Measurements from ENCODE around the gene ECE1.

The ECE1 gene

DNA sequence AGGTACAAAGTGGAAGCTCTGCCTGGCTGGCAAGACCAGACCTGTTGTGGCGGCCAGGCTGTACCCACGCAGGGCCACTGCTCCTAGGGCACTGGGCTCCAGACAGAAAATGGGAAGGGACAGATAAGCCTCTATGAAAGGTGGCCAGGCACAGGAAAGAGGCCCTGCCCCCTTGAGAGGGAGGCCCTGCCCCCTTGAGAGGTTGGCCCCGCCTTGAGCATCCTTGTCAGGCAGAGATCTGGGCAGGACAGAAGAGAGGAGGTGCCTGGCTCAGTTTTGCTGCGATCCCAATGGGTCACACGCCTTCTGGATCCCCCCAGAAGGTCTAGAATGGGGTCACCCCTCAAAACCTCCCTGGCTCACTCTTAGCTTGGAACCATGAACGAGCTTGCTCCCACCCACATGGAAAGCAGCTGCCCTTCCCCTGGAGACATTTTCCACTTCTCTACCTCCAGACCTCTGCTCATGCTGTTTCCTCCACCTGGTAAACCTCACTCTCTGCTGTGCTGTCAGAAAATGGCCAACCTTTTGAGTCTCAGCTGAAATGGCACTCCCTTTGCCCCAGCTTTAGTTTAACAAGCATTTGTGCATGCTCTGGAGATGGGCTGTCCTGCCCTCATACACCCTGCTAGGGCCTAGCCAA is 17.5 kb upstream of the ECE1 start:
- DNase-seq = no peak

DNA sequence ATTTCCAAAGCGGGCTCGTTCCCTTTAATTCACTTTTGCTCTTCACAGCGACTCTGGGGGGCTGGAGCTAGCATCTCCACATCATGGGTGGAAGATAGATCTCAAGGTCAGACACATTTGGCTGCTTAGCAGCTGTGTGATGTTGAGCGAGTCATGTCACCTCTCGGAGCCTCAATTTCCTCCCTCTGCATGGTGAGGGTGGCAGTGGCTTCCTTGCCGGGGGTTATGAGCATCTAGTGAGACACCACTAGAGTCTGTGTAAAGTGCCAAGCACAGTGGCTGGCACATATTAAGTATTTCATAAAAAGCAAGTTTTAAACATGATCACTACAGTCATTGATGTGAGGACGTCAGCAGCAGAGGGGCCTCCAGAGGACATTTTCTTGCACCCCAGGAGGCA is 16.9 kb upstream of the ECE1 start:
- no peak for DNase-seq

DNA sequence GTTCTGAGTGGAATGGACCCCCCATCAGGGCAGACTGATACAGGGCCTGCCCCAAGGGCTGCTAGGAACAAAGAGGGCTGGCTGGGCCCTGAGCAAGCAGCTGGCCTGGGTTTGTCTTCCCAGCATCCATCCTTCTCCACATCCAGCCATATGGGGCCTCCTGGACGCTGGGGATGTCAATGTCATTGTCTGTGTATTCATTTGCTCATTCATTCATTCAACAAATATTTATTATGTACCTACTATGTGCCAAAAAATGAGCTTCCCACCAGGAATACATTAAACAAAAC is 15.6 kb upstream of the ECE1 start:
- no peak for DNase-seq

DNA sequence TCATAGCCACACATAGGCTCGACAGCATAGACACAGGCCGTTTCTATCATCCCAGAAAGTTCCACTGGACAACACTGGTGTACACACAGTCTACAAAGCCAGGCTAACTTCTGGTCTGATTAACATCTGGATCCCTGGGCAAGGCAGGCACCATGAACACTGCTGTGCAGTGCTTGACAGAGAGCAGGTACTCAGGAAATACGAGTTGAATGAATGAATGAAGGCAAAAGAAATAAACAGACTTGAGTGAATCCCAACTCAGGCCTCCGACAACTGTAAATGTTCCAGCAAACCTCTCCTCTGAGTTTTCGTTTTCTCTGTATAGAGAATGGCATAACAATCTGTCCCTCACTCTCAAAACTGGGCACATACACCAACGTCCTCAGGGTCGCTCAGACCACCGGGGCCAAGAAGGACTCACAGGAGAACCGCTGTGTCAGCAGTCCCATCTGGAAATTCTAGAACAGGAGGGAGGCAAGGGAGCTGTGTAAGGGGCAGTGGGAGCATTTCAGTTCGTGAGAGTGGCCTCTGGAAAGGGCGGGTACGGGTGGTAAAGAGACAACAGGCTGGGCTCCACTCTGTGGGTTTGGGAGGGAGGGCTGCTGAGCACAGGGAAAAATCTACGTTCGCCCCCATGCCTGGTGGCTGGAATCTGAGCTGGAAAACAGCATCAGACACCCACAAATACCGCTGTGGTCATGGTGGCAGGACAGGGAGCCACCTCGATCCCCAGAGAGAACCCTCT is 15.1 kb upstream of the ECE1 start:
- no peak for DNase-seq

DNA sequence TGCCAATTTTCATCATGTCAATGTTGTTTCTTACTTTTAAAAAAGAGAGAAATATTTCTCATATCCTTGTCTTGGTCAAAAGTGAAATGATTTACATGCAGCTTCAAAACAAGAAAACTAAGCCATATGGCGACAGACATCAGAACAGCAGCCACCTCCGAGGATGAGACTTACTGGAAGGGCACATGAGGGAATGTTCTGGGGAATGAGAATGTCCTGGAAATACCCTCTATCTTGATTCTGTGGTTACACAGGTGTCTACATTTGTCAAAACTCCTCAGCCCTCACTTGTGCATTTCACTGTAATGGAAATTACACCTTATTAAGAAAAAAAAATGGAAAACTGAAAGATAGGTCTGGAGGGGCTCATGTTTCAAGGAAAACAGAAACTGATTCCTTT is 14.2 kb upstream of the ECE1 start:
- DNase-seq = no peak

DNA sequence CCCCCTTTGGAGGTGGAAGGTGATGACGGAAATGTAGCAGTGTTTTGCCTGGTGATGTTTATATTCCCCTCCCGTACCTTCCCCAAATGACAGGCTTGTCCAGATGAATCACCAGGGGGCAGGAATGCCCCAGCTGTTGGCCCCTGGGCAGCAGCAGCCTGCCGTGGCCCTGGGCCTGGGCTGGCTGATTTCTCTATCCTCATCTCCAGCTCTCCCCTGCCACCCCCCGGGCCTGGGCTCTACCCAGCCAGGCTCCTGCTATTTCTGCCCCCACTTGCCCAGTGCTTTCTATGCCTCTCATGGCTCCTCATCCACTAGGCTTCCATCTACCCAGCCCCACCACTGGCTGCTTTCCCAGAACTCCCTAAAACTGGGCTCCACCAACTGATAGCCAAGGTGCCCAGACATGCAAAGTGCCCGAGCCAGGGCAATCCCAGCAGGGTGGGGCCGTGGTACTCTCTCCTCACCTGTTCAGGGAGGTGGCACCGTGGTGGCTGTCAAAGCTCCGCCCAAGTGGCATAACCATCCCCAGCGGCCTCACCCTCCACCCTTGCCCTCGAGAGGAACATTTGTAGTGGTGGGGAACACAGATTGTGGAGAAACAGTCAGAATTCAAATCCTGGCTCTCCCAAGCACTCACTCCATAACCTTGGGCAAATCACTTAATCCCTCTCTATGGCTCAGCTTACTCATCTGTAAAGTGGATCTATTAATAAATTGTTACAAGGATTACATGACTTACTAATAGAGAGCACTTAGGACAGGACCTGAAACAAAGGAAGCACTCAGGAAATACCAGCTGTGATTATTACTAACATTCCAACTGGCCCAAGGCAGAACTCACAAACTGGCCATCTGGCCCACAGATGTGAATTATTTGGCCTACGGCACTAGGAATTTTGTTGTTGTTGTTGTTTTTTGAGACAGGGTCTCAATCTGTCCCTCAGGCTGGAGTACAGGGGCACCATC is 12.8 kb upstream of the ECE1 start:
- no peak for DNase-seq

DNA sequence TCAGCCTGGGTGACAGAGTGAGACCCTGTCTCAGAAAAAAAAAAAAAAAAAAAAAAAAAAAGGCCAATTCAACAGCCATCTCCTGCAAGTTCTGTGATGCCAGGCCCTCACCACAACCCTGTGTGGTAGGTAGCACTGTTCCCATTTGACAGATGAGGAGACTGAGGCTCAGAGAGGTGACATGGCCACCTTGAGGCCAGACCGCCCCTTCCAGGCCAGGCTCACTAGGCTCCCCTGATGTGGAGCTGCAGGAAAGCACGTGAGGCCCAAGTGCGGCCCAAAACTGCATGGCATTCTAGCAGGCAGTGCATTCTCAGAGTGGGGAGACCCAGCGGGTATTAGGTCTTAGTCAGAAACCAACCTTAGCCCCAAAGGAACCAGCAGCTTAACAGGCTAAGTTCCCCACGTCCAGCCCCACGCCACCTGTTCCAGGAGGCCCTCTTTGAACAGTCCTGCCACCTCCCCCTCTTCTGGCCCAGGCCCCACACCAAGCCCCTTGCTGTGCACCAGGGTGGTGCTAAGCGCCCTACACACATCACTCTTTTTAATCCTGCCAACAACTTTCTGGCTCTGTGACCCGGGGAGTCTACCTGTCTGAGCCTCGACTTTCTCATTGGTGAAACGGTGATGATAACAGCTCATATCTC is 11.7 kb upstream of the ECE1 start:
- no peak for DNase-seq

DNA sequence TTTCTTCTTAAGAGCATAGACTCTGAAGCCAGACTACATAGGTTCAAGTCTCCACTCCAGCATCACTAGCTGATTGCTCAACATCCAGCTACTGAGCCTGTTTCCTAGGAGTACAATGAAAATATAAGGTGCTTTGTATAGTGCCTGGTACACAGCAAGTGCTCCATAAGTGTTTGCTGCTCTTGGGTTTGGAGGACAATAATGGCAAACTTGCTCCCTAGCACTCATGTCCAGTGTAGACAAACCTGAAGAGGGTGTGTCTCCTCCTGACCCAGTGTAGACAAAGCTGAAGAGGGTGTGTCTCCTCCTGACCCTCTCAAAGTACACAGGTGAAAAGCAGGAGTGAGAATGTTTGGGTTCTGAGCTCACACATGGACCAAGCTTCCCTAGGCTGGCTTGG is 10.5 kb upstream of the ECE1 start:
- DNase-seq = no peak

DNA sequence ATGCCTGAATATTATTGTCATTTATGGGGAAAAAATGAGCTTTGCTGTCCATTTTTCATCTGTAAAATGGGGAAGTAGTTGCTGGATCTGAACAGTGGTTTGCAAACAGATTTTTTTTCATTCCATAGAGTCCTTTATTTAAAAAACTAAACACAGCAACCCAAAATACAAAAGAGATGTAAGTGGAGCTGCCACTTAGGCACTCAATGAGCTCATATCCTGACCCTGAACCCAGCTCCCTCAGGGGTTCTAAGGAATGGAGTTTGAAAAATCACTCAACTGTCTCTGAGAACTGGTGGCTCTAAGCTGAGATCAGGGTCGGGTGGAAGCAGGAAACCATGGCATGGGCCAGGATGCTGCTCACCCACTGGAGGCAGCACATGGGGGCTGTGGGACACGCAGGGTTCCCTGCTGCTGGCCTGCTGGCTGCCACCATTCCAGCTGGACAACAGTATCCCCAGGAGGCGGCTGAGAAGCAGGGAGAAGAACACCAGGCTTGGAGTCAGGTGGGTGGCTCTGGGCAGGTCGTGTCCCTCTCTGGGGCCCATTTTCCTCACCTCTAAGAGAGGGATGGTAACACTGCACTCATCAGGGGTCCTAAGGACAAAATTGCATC is 9.6 kb upstream of the ECE1 start:
- no peak for DNase-seq

DNA sequence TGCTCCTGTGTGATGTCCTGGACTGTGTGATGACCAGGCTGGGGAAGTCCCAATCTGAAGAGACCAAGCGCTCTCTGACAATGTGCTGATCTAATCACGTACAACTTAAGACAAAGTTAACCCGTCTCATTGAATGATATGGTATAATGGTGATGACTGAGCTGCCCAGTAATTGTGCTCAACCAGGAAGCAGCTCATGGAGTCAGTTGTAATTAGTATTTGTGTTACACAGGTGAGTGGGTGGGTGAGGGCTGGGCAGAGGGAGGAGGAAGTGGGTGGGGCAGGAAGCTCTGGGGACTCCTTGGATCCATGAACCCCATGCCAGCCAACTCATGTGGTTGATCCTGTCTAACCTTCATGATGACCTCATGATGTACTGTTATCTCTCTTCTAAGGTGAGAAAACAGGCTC is 8.7 kb upstream of the ECE1 start:
- no peak for DNase-seq

DNA sequence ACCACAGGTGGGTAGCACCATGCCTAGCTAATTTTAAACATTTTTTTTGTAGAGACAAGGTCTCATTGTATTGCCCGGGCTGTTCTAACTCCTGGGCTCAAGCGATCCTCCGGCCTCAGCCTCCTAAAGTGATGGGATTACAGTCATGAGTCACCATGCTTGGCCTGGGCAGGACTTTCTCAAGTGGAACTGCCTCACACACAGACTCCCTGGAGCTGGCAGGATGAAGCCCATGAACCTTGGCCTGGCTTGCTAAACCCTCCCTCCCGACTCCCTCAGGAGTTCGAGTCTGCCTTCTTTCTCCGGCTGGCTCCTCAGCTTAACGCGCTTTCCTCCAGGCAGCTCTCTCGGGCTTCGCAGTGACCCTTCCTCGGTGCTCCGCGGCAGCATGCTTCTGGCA is 7.7 kb upstream of the ECE1 start:
- no peak for DNase-seq

DNA sequence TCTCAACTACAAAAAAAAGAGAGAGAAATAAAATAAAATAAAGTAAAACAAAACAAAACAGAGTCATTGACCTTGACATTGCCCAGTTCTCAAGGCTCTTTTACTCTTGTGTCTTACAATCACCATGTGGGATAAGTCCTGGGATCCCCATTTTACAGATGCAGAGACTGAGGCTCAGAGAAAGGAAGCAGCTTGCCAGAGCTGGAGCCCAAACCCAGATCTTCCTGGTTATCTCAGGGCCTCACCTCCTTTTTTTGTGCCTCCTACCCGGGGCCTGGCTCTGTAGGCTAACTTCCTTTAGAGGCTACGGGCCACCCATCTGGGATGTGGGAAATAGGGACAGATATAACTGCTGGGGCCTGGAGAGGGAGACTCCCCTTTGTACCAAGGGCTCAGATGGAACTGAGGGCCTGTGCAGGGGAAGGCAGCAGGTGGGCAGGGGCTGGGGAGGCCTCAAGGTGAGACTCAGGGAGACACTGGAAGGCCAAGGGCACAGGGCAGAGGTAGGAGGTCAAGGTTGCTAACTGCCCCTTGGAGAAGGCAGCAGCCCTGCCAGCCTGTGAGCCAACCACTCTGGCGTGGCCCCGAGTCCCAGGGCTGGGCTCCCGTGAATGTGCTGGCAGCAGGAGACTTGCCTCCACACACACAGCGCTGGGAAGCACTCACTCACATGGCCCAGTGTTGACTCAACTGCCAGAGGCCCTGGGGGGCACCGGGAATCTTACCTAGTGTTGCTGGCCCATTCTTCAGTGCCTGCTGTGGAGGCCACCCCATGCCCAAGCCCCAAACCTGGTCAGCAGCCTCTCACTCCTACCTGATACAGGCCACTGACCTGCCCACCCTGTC is 6.5 kb upstream of the ECE1 start:
- no peak for DNase-seq

DNA sequence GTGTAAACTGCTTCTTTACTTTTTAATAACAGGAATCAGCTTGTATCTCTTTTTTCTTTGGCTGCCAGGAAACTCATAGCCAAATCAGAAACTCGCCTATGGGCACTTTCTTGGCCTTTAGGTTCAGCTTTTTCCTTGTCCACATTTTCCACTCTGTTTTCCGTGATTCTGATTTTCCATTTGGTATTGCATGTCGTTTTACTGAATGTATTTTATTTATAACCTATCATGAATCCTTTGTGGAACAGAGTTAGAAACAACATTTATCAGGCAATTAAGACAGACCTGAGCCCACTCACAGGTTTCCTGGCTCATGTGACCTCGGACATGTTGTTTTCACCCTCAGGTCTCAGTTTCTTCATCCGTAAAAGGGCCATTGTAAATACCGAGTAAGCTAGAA is 5.3 kb upstream of the ECE1 start:
- DNase-seq = no peak

DNA sequence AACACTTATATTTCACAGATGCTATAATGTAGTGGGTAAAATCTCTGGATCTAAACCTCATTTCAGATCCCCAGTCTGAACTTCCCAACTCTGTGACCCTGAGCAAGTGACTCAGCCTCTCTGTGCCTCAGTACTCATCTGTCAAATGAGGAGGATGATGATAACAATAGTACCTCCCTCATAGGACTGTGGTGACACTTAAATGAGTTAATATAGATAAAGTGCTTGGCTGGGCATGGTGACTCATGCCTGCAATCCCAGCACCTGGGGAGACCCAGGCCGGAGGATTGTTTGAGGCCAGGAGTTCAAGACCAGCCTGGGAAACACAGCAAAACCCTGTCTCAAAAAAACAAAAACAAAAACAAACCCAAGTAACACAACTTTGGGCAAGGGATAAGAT is 4.7 kb upstream of the ECE1 start:
- no peak for DNase-seq

DNA sequence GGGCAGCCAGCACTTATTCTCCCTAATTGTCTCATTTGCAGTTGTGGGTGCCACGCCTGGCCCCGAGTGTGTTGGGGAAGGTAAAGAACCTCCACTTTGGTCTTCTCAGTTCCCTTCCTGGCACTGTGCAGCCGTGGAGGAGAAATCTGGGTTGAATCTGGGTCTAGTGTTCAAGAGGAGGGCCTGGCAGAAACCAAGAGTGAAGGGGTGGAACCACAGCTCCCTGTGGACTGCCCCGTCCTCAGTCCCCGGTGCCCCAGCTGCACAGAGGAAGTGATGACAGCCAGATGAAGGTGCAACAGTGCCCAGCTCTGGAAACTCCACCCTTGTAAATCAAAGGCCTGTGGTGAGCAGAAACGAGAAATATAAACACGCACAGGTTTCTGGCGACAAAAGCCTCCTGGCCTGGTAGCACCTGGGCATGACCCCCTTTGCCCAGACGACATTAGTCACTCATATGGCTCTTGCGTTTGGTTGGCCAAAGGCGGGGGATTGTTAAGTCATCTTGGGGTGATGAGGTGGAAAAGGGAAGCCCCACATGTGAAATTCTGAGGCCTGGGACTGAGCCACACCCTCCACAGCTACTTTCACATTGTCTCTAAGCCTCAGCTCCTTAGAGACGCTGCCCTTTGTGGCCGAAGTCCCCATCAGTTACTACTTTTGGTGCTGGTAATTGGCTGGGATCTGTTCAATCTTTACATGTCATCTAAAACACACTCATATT is 4.2 kb upstream of the ECE1 start:
- no peak for DNase-seq

DNA sequence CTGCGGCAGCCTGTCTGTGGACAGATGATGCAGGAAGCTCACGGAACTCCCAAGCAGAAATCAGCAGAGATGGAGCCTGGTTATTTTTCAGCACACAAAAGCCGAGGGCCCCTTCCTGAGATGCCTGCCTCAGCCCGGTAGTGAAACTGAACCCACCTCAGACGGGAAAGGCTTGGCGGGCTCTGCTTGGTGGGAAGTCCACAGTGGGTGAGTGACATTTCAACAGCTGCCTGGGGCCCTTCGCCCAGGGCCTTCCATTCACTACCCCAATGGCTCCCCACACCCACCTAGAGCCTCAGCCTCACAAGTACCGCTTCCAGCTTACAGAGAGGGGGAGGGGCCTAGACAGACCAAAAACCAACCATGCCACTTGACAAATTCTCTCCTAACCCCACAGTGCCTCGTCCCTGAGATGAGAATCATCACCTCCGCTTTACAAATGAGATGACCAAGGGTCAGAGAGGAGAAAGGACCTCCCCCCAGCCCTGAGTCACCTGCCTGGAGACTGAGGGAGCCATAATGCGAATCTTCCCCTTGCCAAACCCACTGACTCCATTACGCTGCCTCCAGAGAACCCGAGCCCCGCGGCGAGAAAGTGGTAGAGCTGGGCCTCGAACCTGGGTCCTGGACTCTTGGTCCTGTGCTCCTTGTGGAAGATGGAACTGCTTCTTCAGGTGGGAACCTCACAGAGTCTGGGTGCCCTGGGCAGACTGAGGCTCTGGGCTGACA is 3.4 kb upstream of the ECE1 start:
- DNase-seq = no peak

DNA sequence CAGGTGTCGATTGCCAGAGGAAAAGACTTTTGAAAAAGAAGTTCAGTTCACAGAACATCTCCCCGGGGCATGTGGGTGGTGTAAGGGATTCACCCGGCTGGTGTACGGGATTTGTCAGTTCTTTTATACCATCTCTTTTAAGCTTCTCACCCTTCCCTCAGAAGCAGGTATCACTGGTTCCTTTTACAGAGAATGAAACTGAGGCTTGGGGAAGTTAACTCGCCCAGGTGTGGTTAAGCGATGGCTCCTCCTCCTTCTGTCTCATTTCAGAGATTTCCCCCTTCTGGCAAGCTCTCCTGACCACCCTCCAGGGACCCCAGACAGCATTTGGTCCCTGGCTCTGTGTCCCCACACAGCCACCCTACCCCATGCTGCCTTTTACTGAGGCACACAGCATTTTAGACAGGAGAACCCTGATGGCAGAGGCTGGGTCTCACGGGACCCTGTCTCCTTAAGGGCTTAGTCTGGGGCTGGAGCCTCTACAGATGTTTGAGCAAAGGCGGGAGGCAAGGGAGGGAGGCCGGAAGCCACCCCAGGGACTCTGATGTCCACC is 2.8 kb upstream of the ECE1 start:
- DNase-seq = no peak

DNA sequence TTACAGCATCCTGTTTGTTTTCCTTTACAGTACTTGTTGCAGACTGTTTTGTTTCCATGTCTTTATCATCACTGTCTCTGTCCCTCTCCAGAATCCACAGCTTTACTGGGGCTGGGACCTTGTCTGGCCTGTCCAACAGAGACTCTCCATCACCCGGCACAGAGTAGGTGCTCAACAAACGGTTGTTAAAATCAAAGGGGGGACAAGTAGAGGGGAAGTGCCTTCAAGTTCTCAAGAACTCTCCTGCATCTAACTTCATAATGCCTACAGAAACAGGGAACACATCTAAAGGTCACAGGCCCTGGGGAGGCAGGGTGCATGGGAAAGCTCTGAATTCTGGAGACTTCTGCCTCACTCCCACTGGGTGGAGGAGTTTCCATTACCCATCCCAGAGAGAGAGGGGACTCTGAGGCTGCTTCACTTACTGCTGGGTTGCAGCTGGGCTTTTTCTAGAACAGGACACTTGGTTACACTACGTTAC is 2.3 kb upstream of the ECE1 start:
- no peak for DNase-seq

DNA sequence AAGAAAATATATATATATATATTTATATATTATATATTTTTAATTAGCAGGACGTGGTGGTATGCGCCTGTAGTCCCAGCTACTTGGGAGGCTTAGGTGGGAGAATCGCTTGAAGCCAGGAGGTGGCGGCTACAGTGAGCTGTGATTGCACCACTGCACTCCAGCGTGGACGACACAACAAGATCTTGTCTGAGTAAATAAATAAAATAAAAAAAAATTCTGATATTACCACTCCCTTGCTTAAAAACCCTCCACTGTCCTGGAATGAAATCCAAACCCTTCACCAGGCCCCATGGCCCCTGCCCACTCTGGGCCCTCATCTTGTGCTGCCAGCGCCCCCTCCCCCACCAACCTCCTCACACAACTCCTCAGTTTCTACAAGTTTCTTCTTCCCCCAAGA is 1.7 kb upstream of the ECE1 start:
- no peak for DNase-seq

DNA sequence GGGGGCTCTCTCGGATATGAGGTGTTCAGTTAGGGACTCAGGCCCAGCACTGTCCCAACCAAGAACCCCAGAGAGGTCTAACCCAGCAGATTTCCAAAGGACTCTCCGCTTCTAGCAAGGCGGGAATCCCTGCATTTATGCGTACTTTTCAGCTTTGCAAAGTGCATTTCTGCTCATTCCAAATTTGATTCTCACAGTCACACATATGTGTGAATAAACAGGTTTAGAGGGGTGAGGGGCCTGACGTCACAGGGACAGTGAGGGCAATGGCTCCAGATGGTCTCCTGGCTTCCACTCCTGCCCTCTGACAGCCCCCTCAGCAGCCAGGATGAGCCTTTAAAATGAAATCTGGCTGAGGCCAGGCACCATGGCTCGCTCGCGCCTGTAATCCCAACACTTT is 921 bp upstream of the ECE1 start:
- no peak for DNase-seq

Data from SIG-M5 (cell line).